ENCODE data around the gene SOD1.

SOD1 gene

DNA sequence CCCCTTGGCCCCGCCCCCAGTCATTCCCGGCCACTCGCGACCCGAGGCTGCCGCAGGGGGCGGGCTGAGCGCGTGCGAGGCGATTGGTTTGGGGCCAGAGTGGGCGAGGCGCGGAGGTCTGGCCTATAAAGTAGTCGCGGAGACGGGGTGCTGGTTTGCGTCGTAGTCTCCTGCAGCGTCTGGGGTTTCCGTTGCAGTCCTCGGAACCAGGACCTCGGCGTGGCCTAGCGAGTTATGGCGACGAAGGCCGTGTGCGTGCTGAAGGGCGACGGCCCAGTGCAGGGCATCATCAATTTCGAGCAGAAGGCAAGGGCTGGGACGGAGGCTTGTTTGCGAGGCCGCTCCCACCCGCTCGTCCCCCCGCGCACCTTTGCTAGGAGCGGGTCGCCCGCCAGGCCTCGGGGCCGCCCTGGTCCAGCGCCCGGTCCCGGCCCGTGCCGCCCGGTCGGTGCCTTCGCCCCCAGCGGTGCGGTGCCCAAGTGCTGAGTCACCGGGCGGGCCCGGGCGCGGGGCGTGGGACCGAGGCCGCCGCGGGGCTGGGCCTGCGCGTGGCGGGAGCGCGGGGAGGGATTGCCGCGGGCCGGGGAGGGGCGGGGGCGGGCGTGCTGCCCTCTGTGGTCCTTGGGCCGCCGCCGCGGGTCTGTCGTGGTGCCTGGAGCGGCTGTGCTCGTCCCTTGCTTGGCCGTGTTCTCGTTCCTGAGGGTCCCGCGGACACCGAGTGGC, at the start of gene SOD1:
SOD1 (plus strand) TSS at position 158 of the 723 bp plus-strand sequence; CDS start at position 235, 77 bp downstream.
- POLR2A ChIA-PET (ENCODE audit: low non-redundant PET): no interaction called here
- peak within 1 kb of the TSS; percentile 90 for H3K27ac ChIP-seq
- DNase-seq (ENCODE audit: low spot score): peak; percentile 94
- CTCF ChIA-PET: interaction anchor here (0.6 kb wide), 1 partner anchor 101 kb away, joined by 3 read pairs; no protein-coding TSS in a partner anchor
- TF ChIP-seq, protein P1, sequence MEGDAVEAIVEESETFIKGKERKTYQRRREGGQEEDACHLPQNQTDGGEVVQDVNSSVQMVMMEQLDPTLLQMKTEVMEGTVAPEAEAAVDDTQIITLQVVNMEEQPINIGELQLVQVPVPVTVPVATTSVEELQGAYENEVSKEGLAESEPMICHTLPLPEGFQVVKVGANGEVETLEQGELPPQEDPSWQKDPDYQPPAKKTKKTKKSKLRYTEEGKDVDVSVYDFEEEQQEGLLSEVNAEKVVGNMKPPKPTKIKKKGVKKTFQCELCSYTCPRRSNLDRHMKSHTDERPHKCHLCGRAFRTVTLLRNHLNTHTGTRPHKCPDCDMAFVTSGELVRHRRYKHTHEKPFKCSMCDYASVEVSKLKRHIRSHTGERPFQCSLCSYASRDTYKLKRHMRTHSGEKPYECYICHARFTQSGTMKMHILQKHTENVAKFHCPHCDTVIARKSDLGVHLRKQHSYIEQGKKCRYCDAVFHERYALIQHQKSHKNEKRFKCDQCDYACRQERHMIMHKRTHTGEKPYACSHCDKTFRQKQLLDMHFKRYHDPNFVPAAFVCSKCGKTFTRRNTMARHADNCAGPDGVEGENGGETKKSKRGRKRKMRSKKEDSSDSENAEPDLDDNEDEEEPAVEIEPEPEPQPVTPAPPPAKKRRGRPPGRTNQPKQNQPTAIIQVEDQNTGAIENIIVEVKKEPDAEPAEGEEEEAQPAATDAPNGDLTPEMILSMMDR (conservative IDR thresholded peaks at IDR 0.05; ENCODE audit: low read depth): no peak

DNA sequence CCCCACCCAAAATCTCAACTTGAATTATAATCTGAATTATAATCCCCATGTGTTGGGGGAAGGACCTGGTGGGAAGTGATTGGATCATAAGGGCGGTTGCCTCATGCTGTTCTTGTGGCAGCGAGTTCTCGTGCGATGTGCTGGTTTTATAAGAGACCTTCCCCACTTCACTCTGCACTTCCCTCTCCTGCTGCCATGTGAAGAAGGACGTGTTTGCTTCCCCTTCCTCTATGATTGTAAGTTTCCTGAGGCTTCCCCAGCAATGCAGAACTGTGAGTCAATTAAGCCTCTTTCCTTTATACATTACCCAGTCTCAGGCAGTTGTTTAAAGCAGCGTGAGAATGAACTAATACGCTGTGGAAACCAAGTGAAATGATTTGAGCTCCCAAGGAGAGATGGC, 48.0 kb upstream of the SOD1 start:
- TF ChIP-seq, protein P1 (conservative IDR thresholded peaks at IDR 0.05; ENCODE audit: low read depth): no peak
- DNase-seq (ENCODE audit: low spot score): no peak
- CTCF ChIA-PET: interaction anchor here (0.6 to 0.7 kb wide), 2 partner anchors 9 to 1202 kb away, joined by 3 to 7 read pairs; no protein-coding TSS in a partner anchor
- POLR2A ChIA-PET (ENCODE audit: low non-redundant PET): no interaction called here
- no peak overlapping the region for H3K27ac ChIP-seq

DNA sequence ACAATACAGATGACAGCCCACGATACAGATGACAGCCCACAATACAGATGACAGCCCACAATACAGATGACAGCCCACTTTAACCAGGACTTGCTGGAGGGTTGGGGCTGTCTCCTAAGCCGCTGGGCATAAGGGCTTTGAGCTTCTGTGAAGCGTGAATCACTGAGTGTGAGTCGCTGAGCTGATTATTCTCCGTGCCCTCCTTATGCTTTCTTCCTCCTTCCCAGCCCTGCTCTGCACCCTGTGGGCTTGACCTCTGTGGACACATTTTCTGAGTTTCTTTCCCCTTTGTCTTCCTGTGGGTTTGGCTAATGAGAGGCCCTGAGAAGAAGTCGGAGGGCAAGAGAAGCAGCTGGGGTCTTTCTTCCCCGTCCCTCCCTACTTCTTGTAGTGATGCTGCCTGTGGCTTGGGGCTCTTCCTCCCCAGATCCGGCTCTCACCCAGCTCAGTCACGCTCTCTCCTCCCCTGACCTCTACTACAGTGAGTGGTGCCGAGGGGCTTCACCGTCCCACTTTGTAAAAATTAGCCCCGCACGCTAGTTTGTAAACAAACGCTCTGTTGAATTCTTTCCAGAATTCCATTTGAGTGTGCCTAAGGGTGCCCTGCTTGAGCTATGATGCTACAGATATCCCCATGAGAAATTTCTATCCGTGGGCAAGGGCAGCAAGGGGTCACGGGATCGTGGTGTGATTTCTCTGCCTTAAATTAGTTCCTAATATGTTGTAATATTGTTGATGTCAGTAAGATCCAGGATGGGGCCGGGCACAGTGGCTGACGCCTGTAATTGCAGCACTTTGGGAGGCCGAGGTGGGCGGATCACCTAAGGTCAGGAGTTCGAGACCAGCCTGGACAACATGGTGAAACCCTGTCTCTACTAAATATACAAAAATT, 46.4 kb upstream of the SOD1 start:
- CTCF ChIA-PET: interaction anchor here (0.6 kb wide), 1 partner anchor 432 kb away, joined by 3 read pairs; no protein-coding TSS in a partner anchor

DNA sequence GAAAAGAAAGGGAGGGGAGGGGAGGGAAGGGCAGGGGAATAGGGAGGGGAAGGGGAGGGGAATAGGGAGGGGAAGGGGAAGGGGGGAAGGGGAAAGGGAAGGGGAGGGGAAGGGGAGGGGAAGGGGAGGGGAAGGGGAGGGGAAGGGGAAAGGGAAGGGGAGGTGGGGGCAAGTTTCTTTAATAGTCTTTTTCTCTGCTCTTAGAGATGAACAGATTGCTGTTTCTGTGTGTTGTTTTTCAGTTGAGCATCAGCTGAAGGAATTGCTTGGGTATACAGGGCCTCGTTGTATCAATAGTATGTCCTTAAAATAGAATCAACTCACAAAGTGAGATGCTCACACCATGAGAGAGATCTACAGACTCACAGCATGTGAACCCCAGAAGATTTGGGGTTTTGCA, 44.8 kb upstream of the SOD1 start:
- no peak overlapping the region for H3K27ac ChIP-seq
- POLR2A ChIA-PET (ENCODE audit: low non-redundant PET): no interaction called here
- CTCF ChIA-PET: no interaction called here

More for the DNA sequence above, 46.4 kb upstream of the SOD1 start:
- POLR2A ChIA-PET (ENCODE audit: low non-redundant PET): no interaction called here
- TF ChIP-seq, protein P1 (conservative IDR thresholded peaks at IDR 0.05; ENCODE audit: low read depth): no peak
- no peak overlapping the region for H3K27ac ChIP-seq
- DNase-seq (ENCODE audit: low spot score): no peak

DNA sequence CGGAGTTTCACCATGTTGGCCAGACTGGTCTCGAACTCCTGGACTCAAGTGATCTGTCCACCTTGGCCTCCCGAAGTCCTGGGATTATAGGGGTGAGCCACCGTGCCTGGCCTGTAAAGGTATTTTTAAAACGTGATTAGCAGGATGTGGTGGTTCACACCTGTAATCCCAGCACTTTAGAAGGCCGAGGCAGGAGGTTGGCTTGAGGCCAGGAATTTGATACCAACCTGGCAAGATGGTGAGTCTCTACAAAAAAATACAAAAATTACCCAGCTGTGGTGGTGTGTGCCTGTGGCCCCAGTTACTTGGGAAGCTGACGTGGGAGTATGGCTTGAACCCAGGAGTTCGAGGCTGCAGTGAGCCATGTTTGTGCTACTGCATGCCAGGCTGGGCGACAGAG, 43.3 kb upstream of the SOD1 start:
- no peak overlapping the region for H3K27ac ChIP-seq
- TF ChIP-seq, protein P1 (conservative IDR thresholded peaks at IDR 0.05; ENCODE audit: low read depth): no peak
- ChIA-PET CTCF (no interaction called here), POLR2A (ENCODE audit: low non-redundant PET) (no interaction called here)
- DNase-seq (ENCODE audit: low spot score): no peak

More for the DNA sequence above, 44.8 kb upstream of the SOD1 start:
- no peak for DNase-seq (ENCODE audit: low spot score)
- TF ChIP-seq, protein P1 (conservative IDR thresholded peaks at IDR 0.05; ENCODE audit: low read depth): no peak

DNA sequence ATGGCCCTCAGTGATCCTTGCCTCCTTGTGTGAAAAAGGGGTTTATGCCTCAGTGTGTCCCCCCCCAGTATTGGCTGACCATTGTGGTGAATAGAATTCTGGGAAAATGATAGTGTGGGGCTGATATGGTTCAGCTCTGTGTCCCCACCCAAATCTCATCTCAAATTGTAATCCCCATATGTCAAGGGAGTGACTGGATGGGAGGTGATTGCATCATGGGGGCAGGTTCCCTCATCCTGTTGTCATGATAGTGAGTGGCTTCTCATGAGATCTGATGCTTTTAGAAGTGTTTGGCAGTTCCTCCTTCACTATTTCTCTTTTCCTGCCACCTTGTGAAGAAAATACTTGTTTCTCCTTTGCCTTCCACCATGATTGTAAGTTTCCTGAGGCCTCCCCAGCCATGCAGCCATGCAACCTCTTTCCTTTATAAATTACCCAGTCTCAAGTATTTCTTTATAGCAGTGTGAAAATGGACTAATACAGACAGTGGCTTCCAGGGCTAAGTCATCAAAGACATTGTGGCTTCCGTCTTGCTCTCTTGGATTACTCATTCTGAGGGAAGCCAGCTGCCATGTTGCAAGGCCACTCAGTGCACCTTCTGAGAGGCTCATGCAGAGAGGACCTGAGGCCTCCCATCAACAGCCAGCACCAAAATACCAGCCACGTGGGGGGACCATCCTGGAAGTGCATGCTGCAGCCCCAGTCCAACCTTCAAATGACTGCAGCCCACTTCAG, 40.6 kb upstream of the SOD1 start:
- ChIA-PET POLR2A (ENCODE audit: low non-redundant PET) (no interaction called here), CTCF (no interaction called here)
- TF ChIP-seq, protein P1 (conservative IDR thresholded peaks at IDR 0.05; ENCODE audit: low read depth): no peak
- no peak overlapping the region for H3K27ac ChIP-seq
- no peak for DNase-seq (ENCODE audit: low spot score)

All from RWPE1 (cell line).